ENCODE data around the gene ALG9. TPM values are rescaled to one million over a fixed set of nuclear protein-coding genes. Genes with fewer than 3 reads are reported as not detected.

The ALG9 gene
- total RNA-seq, 1 experiment from 2014 or later: 23.7 TPM

DNA sequence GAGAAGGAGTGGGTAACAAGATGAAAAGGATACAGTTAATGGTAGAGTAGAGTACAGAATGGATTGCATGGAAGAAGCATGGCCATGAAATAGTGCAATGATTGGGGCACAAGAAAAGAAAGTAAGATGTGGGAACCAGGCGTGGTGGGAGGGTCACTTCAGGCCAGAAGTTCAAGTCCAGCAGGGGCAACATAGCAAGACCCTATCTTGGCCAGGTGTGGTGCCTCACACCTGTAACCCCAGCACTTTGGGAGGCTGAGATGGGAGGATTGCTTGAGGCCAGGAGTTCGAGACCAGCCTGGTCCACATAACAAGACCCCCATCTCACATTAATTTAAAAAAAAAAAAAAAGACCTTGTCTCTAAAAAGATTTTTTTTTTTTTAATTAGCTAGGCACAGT lies 45.9 kb upstream of the ALG9 start:
- Histone ChIP-seq H3K9me2 (ENCODE audit: insufficient read depth) (no peaks in the 10 kb centered on the region), H3K27me3 (ENCODE audit: insufficient read depth, low read length) (peaks cover 8% of the 10 kb centered on the region; the same call in 1 of the 2 replicates), H3K4me2 (ENCODE audit: low read length) (no peak overlapping the region), H3K9ac (ENCODE audit: low read length) (no peak overlapping the region), H3K4me1 (ENCODE audit: control insufficient read depth in 1 of 2, insufficient read depth in 2 of 2, low read length in 2 of 2) (peaks cover 8 to 17% of the 10 kb centered on the region in 2 experiments; a peak in 3 of 4 replicates), H3K79me2 (ENCODE audit: insufficient read depth, low read length) (no peaks in the 10 kb centered on the region), H3K9me3 (ENCODE audit: control insufficient read depth in 1 of 2, insufficient read depth in 1 of 2, low read depth in 1 of 2, low read length in 2 of 2) (no peaks in the 10 kb centered on the region), H2AFZ (ENCODE audit: low read depth, low read length, poor library complexity, severe bottlenecking) (no peak overlapping the region), H3K27ac (ENCODE audit: low read depth, low read length) (no peak overlapping the region), H3K4me3 (replicated peaks in 1 of 2; ENCODE audit: low read depth in 1 of 2, low read length in 2 of 2) (no peak overlapping the region), H3K36me3 (ENCODE audit: control insufficient read depth in 1 of 2, insufficient read depth in 2 of 2, low read length in 2 of 2) (no peaks in the 10 kb centered on the region), H4K20me1 (ENCODE audit: insufficient read depth) (no peaks in the 10 kb centered on the region)
- no peak for ATAC-seq
- intact Hi-C loops (cut with micrococcal nuclease): no loop called here
- ChIA-PET POLR2A (no interaction called here), CTCF (interaction anchor here (2.3 kb wide), 1 partner anchor 14 kb away, joined by 14 read pairs; no protein-coding TSS in a partner anchor), RAD21 (ENCODE audit: low non-redundant PET in 1 of 2, low total read pairs in 2 of 2, uncharacterized antibody in 2 of 2, unreplicated experiment in 2 of 2) (no interaction called here)
- no TSS peak for BruUV-seq (replicated peaks)
- TF ChIP-seq POLR2A (IDR thresholded peaks at IDR 0.05; ENCODE audit: borderline replicate concordance, extremely low read depth, insufficient read depth, insufficient read length): no peak
- no peak for TF ChIP-seq TCF7L2 (IDR thresholded peaks at IDR 0.05; ENCODE audit: borderline replicate concordance, extremely low read depth, insufficient read depth, insufficient read length)
- TF ChIP-seq ELF1 (IDR thresholded peaks at IDR 0.05; ENCODE audit: borderline replicate concordance, low read depth): no peak
- TF ChIP-seq, protein P1, sequence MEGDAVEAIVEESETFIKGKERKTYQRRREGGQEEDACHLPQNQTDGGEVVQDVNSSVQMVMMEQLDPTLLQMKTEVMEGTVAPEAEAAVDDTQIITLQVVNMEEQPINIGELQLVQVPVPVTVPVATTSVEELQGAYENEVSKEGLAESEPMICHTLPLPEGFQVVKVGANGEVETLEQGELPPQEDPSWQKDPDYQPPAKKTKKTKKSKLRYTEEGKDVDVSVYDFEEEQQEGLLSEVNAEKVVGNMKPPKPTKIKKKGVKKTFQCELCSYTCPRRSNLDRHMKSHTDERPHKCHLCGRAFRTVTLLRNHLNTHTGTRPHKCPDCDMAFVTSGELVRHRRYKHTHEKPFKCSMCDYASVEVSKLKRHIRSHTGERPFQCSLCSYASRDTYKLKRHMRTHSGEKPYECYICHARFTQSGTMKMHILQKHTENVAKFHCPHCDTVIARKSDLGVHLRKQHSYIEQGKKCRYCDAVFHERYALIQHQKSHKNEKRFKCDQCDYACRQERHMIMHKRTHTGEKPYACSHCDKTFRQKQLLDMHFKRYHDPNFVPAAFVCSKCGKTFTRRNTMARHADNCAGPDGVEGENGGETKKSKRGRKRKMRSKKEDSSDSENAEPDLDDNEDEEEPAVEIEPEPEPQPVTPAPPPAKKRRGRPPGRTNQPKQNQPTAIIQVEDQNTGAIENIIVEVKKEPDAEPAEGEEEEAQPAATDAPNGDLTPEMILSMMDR (IDR thresholded peaks at IDR 0.05 in 2 of 3, conservative IDR thresholded peaks at IDR 0.05 in 1 of 3; ENCODE audit: borderline replicate concordance in 1 of 3, insufficient read depth in 1 of 3, low read depth in 2 of 3, low read length in 2 of 3): no peak
- TF ChIP-seq, protein P2, sequence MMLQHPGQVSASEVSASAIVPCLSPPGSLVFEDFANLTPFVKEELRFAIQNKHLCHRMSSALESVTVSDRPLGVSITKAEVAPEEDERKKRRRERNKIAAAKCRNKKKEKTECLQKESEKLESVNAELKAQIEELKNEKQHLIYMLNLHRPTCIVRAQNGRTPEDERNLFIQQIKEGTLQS (IDR thresholded peaks at IDR 0.05): no peak
- no peak for TF ChIP-seq CBX3 (IDR thresholded peaks at IDR 0.05; ENCODE audit: low read depth)
- TF ChIP-seq ZFX (IDR thresholded peaks at IDR 0.05): no peak
- no peak for TF ChIP-seq SIN3A (IDR thresholded peaks at IDR 0.05; ENCODE audit: low read depth)
- TF ChIP-seq, protein P3, sequence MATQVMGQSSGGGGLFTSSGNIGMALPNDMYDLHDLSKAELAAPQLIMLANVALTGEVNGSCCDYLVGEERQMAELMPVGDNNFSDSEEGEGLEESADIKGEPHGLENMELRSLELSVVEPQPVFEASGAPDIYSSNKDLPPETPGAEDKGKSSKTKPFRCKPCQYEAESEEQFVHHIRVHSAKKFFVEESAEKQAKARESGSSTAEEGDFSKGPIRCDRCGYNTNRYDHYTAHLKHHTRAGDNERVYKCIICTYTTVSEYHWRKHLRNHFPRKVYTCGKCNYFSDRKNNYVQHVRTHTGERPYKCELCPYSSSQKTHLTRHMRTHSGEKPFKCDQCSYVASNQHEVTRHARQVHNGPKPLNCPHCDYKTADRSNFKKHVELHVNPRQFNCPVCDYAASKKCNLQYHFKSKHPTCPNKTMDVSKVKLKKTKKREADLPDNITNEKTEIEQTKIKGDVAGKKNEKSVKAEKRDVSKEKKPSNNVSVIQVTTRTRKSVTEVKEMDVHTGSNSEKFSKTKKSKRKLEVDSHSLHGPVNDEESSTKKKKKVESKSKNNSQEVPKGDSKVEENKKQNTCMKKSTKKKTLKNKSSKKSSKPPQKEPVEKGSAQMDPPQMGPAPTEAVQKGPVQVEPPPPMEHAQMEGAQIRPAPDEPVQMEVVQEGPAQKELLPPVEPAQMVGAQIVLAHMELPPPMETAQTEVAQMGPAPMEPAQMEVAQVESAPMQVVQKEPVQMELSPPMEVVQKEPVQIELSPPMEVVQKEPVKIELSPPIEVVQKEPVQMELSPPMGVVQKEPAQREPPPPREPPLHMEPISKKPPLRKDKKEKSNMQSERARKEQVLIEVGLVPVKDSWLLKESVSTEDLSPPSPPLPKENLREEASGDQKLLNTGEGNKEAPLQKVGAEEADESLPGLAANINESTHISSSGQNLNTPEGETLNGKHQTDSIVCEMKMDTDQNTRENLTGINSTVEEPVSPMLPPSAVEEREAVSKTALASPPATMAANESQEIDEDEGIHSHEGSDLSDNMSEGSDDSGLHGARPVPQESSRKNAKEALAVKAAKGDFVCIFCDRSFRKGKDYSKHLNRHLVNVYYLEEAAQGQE (IDR thresholded peaks at IDR 0.05; ENCODE audit: low read depth): no peak
- no peak for TF ChIP-seq EZH2 (IDR thresholded peaks at IDR 0.05)
- no peak for TF ChIP-seq CEBPB (IDR thresholded peaks at IDR 0.05; ENCODE audit: low read depth)
- TF ChIP-seq, protein P4, sequence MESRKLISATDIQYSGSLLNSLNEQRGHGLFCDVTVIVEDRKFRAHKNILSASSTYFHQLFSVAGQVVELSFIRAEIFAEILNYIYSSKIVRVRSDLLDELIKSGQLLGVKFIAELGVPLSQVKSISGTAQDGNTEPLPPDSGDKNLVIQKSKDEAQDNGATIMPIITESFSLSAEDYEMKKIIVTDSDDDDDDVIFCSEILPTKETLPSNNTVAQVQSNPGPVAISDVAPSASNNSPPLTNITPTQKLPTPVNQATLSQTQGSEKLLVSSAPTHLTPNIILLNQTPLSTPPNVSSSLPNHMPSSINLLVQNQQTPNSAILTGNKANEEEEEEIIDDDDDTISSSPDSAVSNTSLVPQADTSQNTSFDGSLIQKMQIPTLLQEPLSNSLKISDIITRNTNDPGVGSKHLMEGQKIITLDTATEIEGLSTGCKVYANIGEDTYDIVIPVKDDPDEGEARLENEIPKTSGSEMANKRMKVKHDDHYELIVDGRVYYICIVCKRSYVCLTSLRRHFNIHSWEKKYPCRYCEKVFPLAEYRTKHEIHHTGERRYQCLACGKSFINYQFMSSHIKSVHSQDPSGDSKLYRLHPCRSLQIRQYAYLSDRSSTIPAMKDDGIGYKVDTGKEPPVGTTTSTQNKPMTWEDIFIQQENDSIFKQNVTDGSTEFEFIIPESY (IDR thresholded peaks at IDR 0.05; ENCODE audit: extremely low read depth, insufficient replicate concordance, low read length): no peak
- no peak for TF ChIP-seq YY1 (IDR thresholded peaks at IDR 0.05; ENCODE audit: extremely low read depth, insufficient replicate concordance, low read depth, low read length)
- no peak for TF ChIP-seq SP1 (IDR thresholded peaks at IDR 0.05; ENCODE audit: low read depth)
- TF ChIP-seq SRF (IDR thresholded peaks at IDR 0.05; ENCODE audit: low read depth): no peak
- no peak for TF ChIP-seq POLR2AphosphoS5 (IDR thresholded peaks at IDR 0.05; ENCODE audit: low read depth, low read length)
- TF ChIP-seq RAD21 (IDR thresholded peaks at IDR 0.05; ENCODE audit: low read depth): no peak
- no peak for TF ChIP-seq FOSL1 (IDR thresholded peaks at IDR 0.05; ENCODE audit: low read depth)
- no peak for TF ChIP-seq JUND (IDR thresholded peaks at IDR 0.05)
- DNase-seq (ENCODE audit: low read depth, low spot score): no peak

Data from HCT116 (cell line).